Measurements from ENCODE around the gene CNTNAP4.

- TF ChIP-seq CTCF (optimal IDR thresholded peaks at IDR 0.05 in 1 of 3, IDR thresholded peaks at IDR 0.05 in 1 of 3, conservative IDR thresholded peaks at IDR 0.05 in 1 of 3; ENCODE audit: extremely low read depth in 1 of 3, insufficient read depth in 2 of 3, low read length in 3 of 3) (no peak), EZH2 (IDR thresholded peaks at IDR 0.05; ENCODE audit: low read length) (no peak)
Measured at GRCh38 chr16:76370344-76370743, 93.1 kb downstream of the CNTNAP4 start.

All from keratinocyte (primary cell).